ENCODE results near the gene GAGE12C. TPM values are rescaled to one million over a fixed set of nuclear protein-coding genes. Genes with fewer than 3 reads are reported as not detected.
"Not testable (repeated sequence)": the region's sequence is repeated elsewhere in the genome, so short reads cannot be mapped to it uniquely, and the experiment has no call there.

The GAGE12C gene
- total and polyA plus RNA-seq, 10 of the 15 experiments (the other 5 are each of a cell fraction or from before 2014, with no cell fraction given) = not detected

- SMC1A ChIA-PET (ENCODE audit: uncharacterized antibody, unreplicated experiment); POLR2A ChIA-PET; H3K36me3 ChIP-seq (ENCODE audit: control insufficient read depth in 2 of 2, insufficient read depth in 2 of 2, low read length in 1 of 2); CTCF ChIA-PET; FAIRE-seq; H3K4me3 ChIP-seq; H3K79me2 ChIP-seq (ENCODE audit: control insufficient read depth, insufficient read depth, low read length); intact Hi-C loops (cut with micrococcal nuclease; ENCODE audit: unreplicated experiment); H3K4me1 ChIP-seq (ENCODE audit: control insufficient read depth, insufficient read depth, low read length); RAD21 ChIA-PET (ENCODE audit: unreplicated experiment); H3K4me2 ChIP-seq (ENCODE audit: control insufficient read depth, insufficient read depth); H3K9ac ChIP-seq (ENCODE audit: control insufficient read depth, insufficient read depth, low read length); H2AFZ ChIP-seq (ENCODE audit: control insufficient read depth, low read depth, low read length); H3K27ac ChIP-seq (ENCODE audit: control insufficient read depth, insufficient read depth); in situ Hi-C loops (cut with MboI); H3K9me3 ChIP-seq (replicated peaks; ENCODE audit: control insufficient read depth, insufficient read depth, low read length); H4K20me1 ChIP-seq (ENCODE audit: control insufficient read depth, insufficient read depth); BruUV-seq (replicated peaks); ATAC-seq; H3K27me3 ChIP-seq (replicated peaks in 1 of 2; ENCODE audit: control insufficient read depth in 2 of 2, insufficient read depth in 2 of 2, low read length in 1 of 2); DNase-seq (ENCODE audit: low read depth, low spot score): not testable (repeated sequence)
- WGBS (ENCODE audit: insufficient coverage, insufficient replicate concordance, low lambda C conversion rate, missing lambda C conversion rate) = no CpG with 5 or more reads among the region's 16 CpGs
Observed at GRCh38 chrX:49579649-49580048, 47.7 kb downstream of the GAGE12C start, which contains the start of gene GAGE12H. Gene GAGE12H, plus strand, starts transcription at chrX:49579949. Its CDS starts 1,155 bp downstream, at chrX:49581104.

Small RNAs within 50 kb of the gene (small RNA-seq; reads per million reads assigned to genes)
- gene GAGE12B = not detected

Other genes starting within 250 kb of the GAGE12C start
Only the 7 nearest of the 11 such genes appear.
- gene GAGE12D, start 9.6 kb downstream of the GAGE12C start, total RNA-seq (2014; rRNA removed) = not detected in 2 replicates
- gene GAGE12D, start 9.6 kb downstream of the GAGE12C start, total RNA-seq (2014; rRNA removed; fragmentation: Illumina TruSeq; extraction: Trizol) = not detected in 2 replicates
- not detected in 2 replicates for gene GAGE12D, start 9.6 kb downstream of the GAGE12C start, total RNA-seq (2021)
- not detected in 2 replicates for gene GAGE12D, start 9.6 kb downstream of the GAGE12C start, polyA plus RNA-seq (2011; rRNA removed)
- not detected in 2 replicates for gene GAGE12D, start 9.6 kb downstream of the GAGE12C start, polyA plus RNA-seq (2014; fragmentation: Illumina TruSeq; extraction: Trizol)
- not detected for gene GAGE12D, start 9.6 kb downstream of the GAGE12C start, polyA plus RNA-seq (2014; fragmentation: Nextera tagmentation; extraction: Ambion mirVana)
- not detected in 2 replicates for gene GAGE12D, start 9.6 kb downstream of the GAGE12C start, polyA plus RNA-seq (2014; rRNA removed)
- not detected for gene GAGE12D, start 9.6 kb downstream of the GAGE12C start, polyA plus RNA-seq (2016; fragmentation: Nextera tagmentation; extraction: Ambion mirVana)
- not detected in 2 replicates for gene GAGE12E, start 19.1 kb downstream of the GAGE12C start, total RNA-seq (2014; rRNA removed)
- not detected in 2 replicates for gene GAGE12E, start 19.1 kb downstream of the GAGE12C start, total RNA-seq (2014; rRNA removed; fragmentation: Illumina TruSeq; extraction: Trizol)
- not detected in 2 replicates for gene GAGE12E, start 19.1 kb downstream of the GAGE12C start, total RNA-seq (2021)
- gene GAGE12E, start 19.1 kb downstream of the GAGE12C start, polyA plus RNA-seq (2011; rRNA removed) = not detected in 2 replicates
- not detected in 2 replicates for gene GAGE12E, start 19.1 kb downstream of the GAGE12C start, polyA plus RNA-seq (2014; fragmentation: Illumina TruSeq; extraction: Trizol)
- gene GAGE12E, start 19.1 kb downstream of the GAGE12C start, polyA plus RNA-seq (2014; fragmentation: Nextera tagmentation; extraction: Ambion mirVana) = not detected
- gene GAGE12E, start 19.1 kb downstream of the GAGE12C start, polyA plus RNA-seq (2014; rRNA removed) = not detected in 2 replicates
- not detected for gene GAGE12E, start 19.1 kb downstream of the GAGE12C start, polyA plus RNA-seq (2016; fragmentation: Nextera tagmentation; extraction: Ambion mirVana)
- not detected in 2 replicates for gene GAGE12F, start 28.7 kb downstream of the GAGE12C start, total RNA-seq (2014; rRNA removed)
- not detected in 2 replicates for gene GAGE12F, start 28.7 kb downstream of the GAGE12C start, total RNA-seq (2014; rRNA removed; fragmentation: Illumina TruSeq; extraction: Trizol)
- 0.72 TPM in 1 of 2 replicates, not detected in the other for gene GAGE12F, start 28.7 kb downstream of the GAGE12C start, total RNA-seq (2021)
- gene GAGE12F, start 28.7 kb downstream of the GAGE12C start, polyA plus RNA-seq (2011; rRNA removed) = not detected in 2 replicates
- not detected in 2 replicates for gene GAGE12F, start 28.7 kb downstream of the GAGE12C start, polyA plus RNA-seq (2014; fragmentation: Illumina TruSeq; extraction: Trizol)
- not detected for gene GAGE12F, start 28.7 kb downstream of the GAGE12C start, polyA plus RNA-seq (2014; fragmentation: Nextera tagmentation; extraction: Ambion mirVana)
- not detected in 2 replicates for gene GAGE12F, start 28.7 kb downstream of the GAGE12C start, polyA plus RNA-seq (2014; rRNA removed)
- gene GAGE12F, start 28.7 kb downstream of the GAGE12C start, polyA plus RNA-seq (2016; fragmentation: Nextera tagmentation; extraction: Ambion mirVana) = not detected
- gene GAGE12G, start 38.2 kb downstream of the GAGE12C start, total RNA-seq (2014; rRNA removed) = not detected in 2 replicates
- not detected in 2 replicates for gene GAGE12G, start 38.2 kb downstream of the GAGE12C start, total RNA-seq (2014; rRNA removed; fragmentation: Illumina TruSeq; extraction: Trizol)
- not detected in 2 replicates for gene GAGE12G, start 38.2 kb downstream of the GAGE12C start, total RNA-seq (2021)
- not detected in 2 replicates for gene GAGE12G, start 38.2 kb downstream of the GAGE12C start, polyA plus RNA-seq (2011; rRNA removed)
- gene GAGE12G, start 38.2 kb downstream of the GAGE12C start, polyA plus RNA-seq (2014; fragmentation: Illumina TruSeq; extraction: Trizol) = not detected in 2 replicates
- gene GAGE12G, start 38.2 kb downstream of the GAGE12C start, polyA plus RNA-seq (2014; fragmentation: Nextera tagmentation; extraction: Ambion mirVana) = not detected
- gene GAGE12G, start 38.2 kb downstream of the GAGE12C start, polyA plus RNA-seq (2014; rRNA removed) = not detected in 2 replicates
- gene GAGE12G, start 38.2 kb downstream of the GAGE12C start, polyA plus RNA-seq (2016; fragmentation: Nextera tagmentation; extraction: Ambion mirVana) = not detected
- not detected in 2 replicates for gene GAGE12H, start 47.8 kb downstream of the GAGE12C start, total RNA-seq (2014; rRNA removed)
- gene GAGE12H, start 47.8 kb downstream of the GAGE12C start, total RNA-seq (2014; rRNA removed; fragmentation: Illumina TruSeq; extraction: Trizol) = not detected in 2 replicates
- gene GAGE12H, start 47.8 kb downstream of the GAGE12C start, total RNA-seq (2021) = not detected in 2 replicates
- gene GAGE12H, start 47.8 kb downstream of the GAGE12C start, polyA plus RNA-seq (2011; rRNA removed) = not detected in 2 replicates
- not detected in 2 replicates for gene GAGE12H, start 47.8 kb downstream of the GAGE12C start, polyA plus RNA-seq (2014; fragmentation: Illumina TruSeq; extraction: Trizol)
- gene GAGE12H, start 47.8 kb downstream of the GAGE12C start, polyA plus RNA-seq (2014; fragmentation: Nextera tagmentation; extraction: Ambion mirVana) = not detected
- gene GAGE12H, start 47.8 kb downstream of the GAGE12C start, polyA plus RNA-seq (2014; rRNA removed) = not detected in 2 replicates
- gene GAGE12H, start 47.8 kb downstream of the GAGE12C start, polyA plus RNA-seq (2016; fragmentation: Nextera tagmentation; extraction: Ambion mirVana) = not detected
- not detected in 2 replicates for gene GAGE2A, start 57.3 kb downstream of the GAGE12C start, total RNA-seq (2014; rRNA removed)
- gene GAGE2A, start 57.3 kb downstream of the GAGE12C start, total RNA-seq (2014; rRNA removed; fragmentation: Illumina TruSeq; extraction: Trizol) = not detected in 2 replicates
- 0.45 and 0.56 TPM in 2 replicates for gene GAGE2A, start 57.3 kb downstream of the GAGE12C start, total RNA-seq (2021)
- gene GAGE2A, start 57.3 kb downstream of the GAGE12C start, polyA plus RNA-seq (2011; rRNA removed) = not detected in 2 replicates
- not detected in 2 replicates for gene GAGE2A, start 57.3 kb downstream of the GAGE12C start, polyA plus RNA-seq (2014; fragmentation: Illumina TruSeq; extraction: Trizol)
- gene GAGE2A, start 57.3 kb downstream of the GAGE12C start, polyA plus RNA-seq (2014; fragmentation: Nextera tagmentation; extraction: Ambion mirVana) = not detected
- gene GAGE2A, start 57.3 kb downstream of the GAGE12C start, polyA plus RNA-seq (2014; rRNA removed) = not detected in 2 replicates
- not detected for gene GAGE2A, start 57.3 kb downstream of the GAGE12C start, polyA plus RNA-seq (2016; fragmentation: Nextera tagmentation; extraction: Ambion mirVana)
- not detected in 2 replicates for gene GAGE1, start 66.8 kb downstream of the GAGE12C start, total RNA-seq (2014; rRNA removed)
- gene GAGE1, start 66.8 kb downstream of the GAGE12C start, total RNA-seq (2014; rRNA removed; fragmentation: Illumina TruSeq; extraction: Trizol) = not detected in 2 replicates
- not detected in 2 replicates for gene GAGE1, start 66.8 kb downstream of the GAGE12C start, total RNA-seq (2021)
- 0.19 TPM in 1 of 2 replicates, not detected in the other for gene GAGE1, start 66.8 kb downstream of the GAGE12C start, polyA plus RNA-seq (2011; rRNA removed)
- gene GAGE1, start 66.8 kb downstream of the GAGE12C start, polyA plus RNA-seq (2014; fragmentation: Illumina TruSeq; extraction: Trizol) = not detected in 2 replicates
- gene GAGE1, start 66.8 kb downstream of the GAGE12C start, polyA plus RNA-seq (2014; fragmentation: Nextera tagmentation; extraction: Ambion mirVana) = under 1 TPM in 1 of 2 experiments, not detected in 1; 0.16 TPM
- gene GAGE1, start 66.8 kb downstream of the GAGE12C start, polyA plus RNA-seq (2014; rRNA removed) = not detected in 2 replicates
- gene GAGE1, start 66.8 kb downstream of the GAGE12C start, polyA plus RNA-seq (2016; fragmentation: Nextera tagmentation; extraction: Ambion mirVana) = under 1 TPM in 1 of 2 experiments, not detected in 1; 0.05 TPM